Loucy (cell line): ENCODE measurements around the gene PDZRN3.

Source experiments
- H2AFZ ChIP-seq: fragments of 200-600 bp; sonication (generic); 2 replicates; pipeline ENCODE4 v1.6.0; 2016; ENCODE audit warnings: antibody characterized with exemption, mild to moderate bottlenecking, low read length, moderate library complexity
- H3F3A ChIP-seq: fragments of 200-600 bp; 2 replicates; pipeline ENCODE4 v1.6.0; 2016; ENCODE audit warnings: antibody characterized with exemption, low read depth, mild to moderate bottlenecking
- H3K27me3 ChIP-seq: fragments of 200-600 bp; sonication (generic); 2 replicates; pipeline ENCODE4 v1.6.1; 2014; ENCODE audit warnings: low read length, mild to moderate bottlenecking; ENCODE audit not compliant: insufficient read depth, poor library complexity, severe bottlenecking
- H3K36me3 ChIP-seq: fragments of 200-600 bp; sonication (generic); 2 replicates; pipeline ENCODE4 v1.6.1; 2016; ENCODE audit warnings: low read length; ENCODE audit not compliant: insufficient read depth
- H3K4me1 ChIP-seq: fragments of 200-600 bp; sonication (generic); 2 replicates; pipeline ENCODE4 v1.5.1; 2014; ENCODE audit warnings: low read length, mild to moderate bottlenecking; ENCODE audit not compliant: insufficient read depth, poor library complexity, severe bottlenecking
- H3K4me2 ChIP-seq: fragments of 200-600 bp; sonication (generic); 2 replicates; pipeline ENCODE4 v1.6.0; 2014; ENCODE audit warnings: antibody characterized with exemption, low read length, low read depth, mild to moderate bottlenecking; ENCODE audit not compliant: poor library complexity, severe bottlenecking
- H3K4me3 ChIP-seq: fragments of 200-600 bp; sonication (generic); 2 replicates; pipeline ENCODE4 v1.5.1; 2014; ENCODE audit warnings: low read length, mild to moderate bottlenecking, mixed read lengths; ENCODE audit not compliant: poor library complexity, severe bottlenecking
- H3K79me2 ChIP-seq: fragments of 200-600 bp; sonication (generic); 2 replicates; pipeline ENCODE4 v1.6.1; 2014; ENCODE audit warnings: low read length; ENCODE audit not compliant: insufficient read depth
- H3K9ac ChIP-seq: fragments of 200-600 bp; sonication (generic); 2 replicates; pipeline ENCODE4 v1.6.0; 2014; ENCODE audit warnings: mild to moderate bottlenecking, low read depth, low read length, moderate library complexity; ENCODE audit not compliant: poor library complexity, severe bottlenecking
- H3K9me2 ChIP-seq: fragments of 200-600 bp; sonication (generic); replicated peaks from 2 replicates; pipeline ENCODE4 v1.6.1; 2016; ENCODE audit warnings: low read depth, low read length, mixed read lengths
- H3K9me3 ChIP-seq: fragments of 200-600 bp; sonication (generic); 2 replicates; pipeline ENCODE4 v1.6.1; 2014; ENCODE audit warnings: mild to moderate bottlenecking, antibody characterized with exemption, low read length, low read depth; ENCODE audit not compliant: insufficient read depth
- H4K20me1 ChIP-seq: fragments of 200-600 bp; sonication (generic); 2 replicates; pipeline ENCODE4 v1.6.0; 2014; ENCODE audit warnings: antibody characterized with exemption, low read length, mild to moderate bottlenecking; ENCODE audit not compliant: insufficient read depth, poor library complexity, severe bottlenecking
- CTCF ChIP-seq: fragments of 200-600 bp; sonication (generic); conservative IDR thresholded peaks from 2 replicates; pipeline ENCODE4 v1.5.1; 2014; ENCODE audit warnings: mild to moderate bottlenecking, antibody characterized with exemption, low read length
- EZH2phosphoT487 ChIP-seq: fragments of 200-600 bp; IDR thresholded peaks from 2 replicates; pipeline ENCODE4 v1.6.1; 2018; ENCODE audit warnings: antibody characterized with exemption, mild to moderate bottlenecking, moderate library complexity, borderline replicate concordance

The PDZRN3 gene

GRCh38 chr3:73383470-73384049 is 241.2 kb downstream of the PDZRN3 start:
- peak overlapping the region; percentile 72 for H3K9ac ChIP-seq
- peak overlapping the region; percentile 72 for H3K4me2 ChIP-seq
- peaks cover 53% of the 10 kb centered on the region for H3K4me1 ChIP-seq
- no peak for TF ChIP-seq CTCF
- no peak for TF ChIP-seq EZH2phosphoT487
- no peaks in the 10 kb centered on the region for H3K27me3 ChIP-seq
- H3K9me3 ChIP-seq, result no peaks in the 10 kb centered on the region
- no peaks in the 10 kb centered on the region for H3K36me3 ChIP-seq
- no peak overlapping the region for H3K4me3 ChIP-seq
- no peaks in the 10 kb centered on the region for H4K20me1 ChIP-seq
- peaks cover 5% of the 10 kb centered on the region; the same call in 1 of the 2 replicates for H3F3A ChIP-seq
- no peak overlapping the region for H2AFZ ChIP-seq
- no peaks in the 10 kb centered on the region for H3K9me2 ChIP-seq
- no peaks in the 10 kb centered on the region; the same call in 1 of the 2 replicates for H3K79me2 ChIP-seq

GRCh38 chr3:73381551-73381950 is 243.2 kb downstream of the PDZRN3 start:
- no peak overlapping the region for H2AFZ ChIP-seq
- H3K9ac ChIP-seq, result peak overlapping the region; percentile 72
- peak overlapping the region; percentile 61 for H3K4me3 ChIP-seq
- TF ChIP-seq EZH2phosphoT487 (no peak), CTCF (no peak)
- peaks cover 5% of the 10 kb centered on the region; the same call in 1 of the 2 replicates for H3F3A ChIP-seq
- peak overlapping the region; percentile 72 for H3K4me2 ChIP-seq
- H3K9me3 ChIP-seq, result no peaks in the 10 kb centered on the region
- no peaks in the 10 kb centered on the region for H3K27me3 ChIP-seq
- H4K20me1 ChIP-seq, result no peaks in the 10 kb centered on the region
- no peaks in the 10 kb centered on the region for H3K9me2 ChIP-seq
- H3K36me3 ChIP-seq, result no peaks in the 10 kb centered on the region
- peaks cover 73% of the 10 kb centered on the region for H3K4me1 ChIP-seq
- H3K79me2 ChIP-seq, result no peaks in the 10 kb centered on the region; the same call in 1 of the 2 replicates

- TF ChIP-seq EZH2phosphoT487 (no peak), CTCF (no peak)
- Histone ChIP-seq H3K4me2 (no peak overlapping the region), H3K27me3 (no peaks in the 10 kb centered on the region), H3K9ac (peak overlapping the region; percentile 72), H3K36me3 (no peaks in the 10 kb centered on the region), H3K9me2 (no peaks in the 10 kb centered on the region), H3K79me2 (no peaks in the 10 kb centered on the region; the same call in 1 of the 2 replicates), H3F3A (peaks cover 5% of the 10 kb centered on the region; the same call in 1 of the 2 replicates), H3K4me3 (no peak overlapping the region), H4K20me1 (no peaks in the 10 kb centered on the region), H3K4me1 (peaks cover 75% of the 10 kb centered on the region), H2AFZ (no peak overlapping the region), H3K9me3 (no peaks in the 10 kb centered on the region)
Measured at GRCh38 chr3:73380735-73381532, 243.8 kb downstream of the PDZRN3 start.
